Measurements from ENCODE around the gene CBX5. TPM values are rescaled to one million over a fixed set of nuclear protein-coding genes. Genes with fewer than 3 reads are reported as not detected.

The CBX5 gene
- total and polyA plus RNA-seq, 9 of the 15 experiments (the other 6 are each of a cell fraction or from before 2014, with no cell fraction given): 32.6 to 102 (median 59.2) TPM

GRCh38 chr12:54292083-54292930 lies 12.4 kb upstream of the CBX5 start:
- H3K9me3 ChIP-seq (replicated peaks; ENCODE audit: control insufficient read depth, insufficient read depth, low read depth, low read length): no peaks in the 10 kb centered on the region
- H3K27me3 ChIP-seq (ENCODE audit: control insufficient read depth in 2 of 2, insufficient read depth in 2 of 2, low read length in 2 of 2): no peaks in the 10 kb centered on the region; a peak in 1 of 5 replicates
- peak in 3 of 4 experiments; percentile 46 to 69 (median 53) for DNase-seq (ENCODE audit: extremely low read depth in 1 of 4, low spot score in 3 of 4)
- peak overlapping the region; percentile 99 for H3K4me2 ChIP-seq (ENCODE audit: insufficient read depth, low read length)
- H3K4me1 ChIP-seq (replicated peaks in 1 of 2; ENCODE audit: control insufficient read depth in 2 of 2, insufficient read depth in 2 of 2, low read length in 2 of 2): peaks cover 40 to 51% of the 10 kb centered on the region in 2 experiments; a peak in 4 of 5 replicates
- FAIRE-seq: no peak
- ChIA-PET CTCF (ENCODE audit: low intra/inter-chr PET ratio) (interaction anchor here (4.1 kb wide), 1 partner anchor 68 kb away, joined by 33 read pairs; no protein-coding TSS in a partner anchor), POLR2A (interaction anchor here (0.6 to 9.8 kb wide), 18 partner anchors 7 to 670 kb away, joined by 3 to 155 read pairs (median 5); partner anchors contain the start of genes CBX5, COPZ1, HNRNPA1 and NFE2)
- H3K9ac ChIP-seq (ENCODE audit: insufficient read depth in 1 of 2, low read depth in 2 of 2, low read length in 2 of 2): peak overlapping the region; percentile 67 to 94
- no peaks in the 10 kb centered on the region for H3K9me1 ChIP-seq (ENCODE audit: control insufficient read depth, insufficient read depth, low read length)
- 0 out of 3 replicates have a peak, but pooled peaks have one; percentile 0 for ATAC-seq
- peaks cover 91% of the 10 kb centered on the region for H3K36me3 ChIP-seq (ENCODE audit: control insufficient read depth, insufficient read depth, low read length)
- H3K27ac ChIP-seq (ENCODE audit: extremely low read depth, low read depth, low read length): peak overlapping the region; percentile 72
- H3K79me2 ChIP-seq (ENCODE audit: control insufficient read depth, insufficient read depth, low read length): peaks cover 99% of the 10 kb centered on the region
- intact Hi-C loops (cut with micrococcal nuclease): loop anchor here (10.0 kb wide), 1 partner anchor 278 kb away; no protein-coding TSS in a partner anchor
- 3% methylated on average over 30 of the region's 30 CpGs for WGBS (ENCODE audit: insufficient coverage, low coverage, missing lambda C conversion rate)
- no peak overlapping the region for H2AFZ ChIP-seq (ENCODE audit: low read depth, low read length)
- peak overlapping the region; percentile 53 for H3K4me3 ChIP-seq
- peaks cover 24% of the 10 kb centered on the region for H4K20me1 ChIP-seq (replicated peaks; ENCODE audit: control insufficient read depth, insufficient read depth, low read length)
- in situ Hi-C loops (cut with MboI): loop anchor here (5.0 to 10.0 kb wide), 2 partner anchors 35 to 72 kb away; partner anchors contain the start of genes COPZ1 and GPR84
- BruUV-seq (replicated peaks): TSS peak; percentile 44
- no peak for TF ChIP-seq PHF20 (IDR thresholded peaks at IDR 0.05; ENCODE audit: partially characterized antibody)
- TF ChIP-seq PKNOX1 (IDR thresholded peaks at IDR 0.05): peak; percentile 27; the same call in 1 of the 2 replicates
- no peak for TF ChIP-seq MGA (IDR thresholded peaks at IDR 0.05)
- no peak for TF ChIP-seq SAFB (IDR thresholded peaks at IDR 0.05; ENCODE audit: borderline replicate concordance, low read depth, low read length)
- TF ChIP-seq NCOR1 (IDR thresholded peaks at IDR 0.05): no peak
- no peak for TF ChIP-seq SREBF2 (CRISPR knock-in tag; IDR thresholded peaks at IDR 0.05)
